CD4-positive, alpha-beta T cell (primary cell): Measurements from ENCODE around the gene GMPPB. TPM values are rescaled to one million over a fixed set of nuclear protein-coding genes. Genes with fewer than 3 reads are reported as not detected.

Experiments
- ATAC-seq: fragments of 200-7000 bp; cut with Tn5 transposase; one replicate; pipeline ENCODE4 v1.10.0; 2022; ENCODE audit warnings: mild to moderate bottlenecking; ENCODE audit not compliant: poor library complexity
- CTCF ChIA-PET: fragments of 350-600 bp; sonication (Branson Sonifier 250); formaldehyde crosslinking; loops from one replicate; lab custom pipeline; 2021; ENCODE audit warnings: antibody characterized with exemption, inconsistent platforms; lab: Charles Lee
- POLR2A ChIA-PET: fragments of 350-600 bp; sonication (Branson Sonifier 250); formaldehyde crosslinking; loops from one replicate; lab custom pipeline; 2021; ENCODE audit warnings: antibody characterized with exemption, inconsistent platforms; lab: Charles Lee
- DNase-seq, 14 experiments: peaks; one replicate each; pipeline ENCODE4 v3.0.0-alpha.2; 2013 to 2020; ENCODE audit warnings: mixed read lengths in 2 of 14
- H3K27ac ChIP-seq, 2 donors: one replicate each; pipeline versions ENCODE4 v1.5.1 to v1.7.0; 2013; ENCODE audit warnings: low read length in 2 of 2, low read depth in 1 of 2, mild to moderate bottlenecking in 1 of 2
- H3K27me3 ChIP-seq, 2 experiments: 1 replicate in 1 of 2; 2 replicates in 1 of 2; pipeline versions ENCODE4 v1.6.1 to v1.7.0; 2013; ENCODE audit warnings: low read length in 2 of 2, control low read depth in 1 of 2, mild to moderate bottlenecking in 1 of 2, moderate library complexity in 1 of 2; ENCODE audit not compliant: insufficient read depth in 2 of 2, control insufficient read depth in 1 of 2
- H3K36me3 ChIP-seq: one replicate; pipeline ENCODE4 v1.6.1; 2013; ENCODE audit warnings: low read length, control low read depth; ENCODE audit not compliant: insufficient read depth
- H3K4me1 ChIP-seq: one replicate; pipeline ENCODE4 v1.6.1; 2013; ENCODE audit warnings: low read length, control low read depth; ENCODE audit not compliant: insufficient read depth
- H3K4me3 ChIP-seq: one replicate; pipeline ENCODE4 v1.5.1; 2013; ENCODE audit warnings: mild to moderate bottlenecking, low read length, moderate library complexity
- H3K9me3 ChIP-seq, 2 experiments: 1 replicate in 1 of 2; 2 replicates in 1 of 2; pipeline versions ENCODE4 v1.6.1 to v1.7.0; 2013; ENCODE audit warnings: low read length in 2 of 2, mild to moderate bottlenecking in 2 of 2, control low read depth in 1 of 2, moderate library complexity in 1 of 2; ENCODE audit not compliant: control insufficient read depth in 1 of 2, insufficient read depth in 1 of 2
- H3K27ac Mint-ChIP-seq: one replicate; pipeline ENCODE4 v1.8.0; 2020; ENCODE audit warnings: mixed read lengths
- H3K27me3 Mint-ChIP-seq: one replicate; pipeline ENCODE4 v1.8.0; 2021; ENCODE audit warnings: mixed read lengths
- H3K36me3 Mint-ChIP-seq: one replicate; pipeline ENCODE4 v1.8.0; 2021; ENCODE audit warnings: low read depth, mixed read lengths
- H3K4me1 Mint-ChIP-seq: one replicate; pipeline ENCODE4 v1.8.0; 2021; ENCODE audit warnings: low read depth, mixed read lengths
- H3K4me3 Mint-ChIP-seq: one replicate; pipeline ENCODE4 v1.8.0; 2020; ENCODE audit warnings: mild to moderate bottlenecking, mixed read lengths
- H3K9me3 Mint-ChIP-seq: one replicate; pipeline ENCODE4 v1.8.0; 2020; ENCODE audit warnings: mixed read lengths
- intact Hi-C, 2 experiments: fragments of 100-400 bp; cut with DNase I in 1 of 2; cut with micrococcal nuclease in 1 of 2; formaldehyde crosslinking; loops; one replicate each; pipeline versions ENCODE4 v1.15.1 to v1.9.0; 2023 to 2025; cut with DNase I, micrococcal nuclease
- total RNA-seq, 174 experiments: library from RNA in 2 of 174; stranded (reverse) in 2 of 174; gene quantifications; one replicate each; pipeline ENCODE4 v1.2.3 and lab custom pipeline; 2021 to 2026
- TF ChIP-seq, protein P1 (sequence below): fragments of 200-600 bp; IDR thresholded peaks from one replicate; pipeline ENCODE4 v1.8.0; 2022; ENCODE audit warnings: antibody characterized with exemption, mild to moderate bottlenecking

GMPPB gene
- total RNA-seq, 2 experiments from 2014 or later = 39.0 to 41.4 TPM

DNA sequence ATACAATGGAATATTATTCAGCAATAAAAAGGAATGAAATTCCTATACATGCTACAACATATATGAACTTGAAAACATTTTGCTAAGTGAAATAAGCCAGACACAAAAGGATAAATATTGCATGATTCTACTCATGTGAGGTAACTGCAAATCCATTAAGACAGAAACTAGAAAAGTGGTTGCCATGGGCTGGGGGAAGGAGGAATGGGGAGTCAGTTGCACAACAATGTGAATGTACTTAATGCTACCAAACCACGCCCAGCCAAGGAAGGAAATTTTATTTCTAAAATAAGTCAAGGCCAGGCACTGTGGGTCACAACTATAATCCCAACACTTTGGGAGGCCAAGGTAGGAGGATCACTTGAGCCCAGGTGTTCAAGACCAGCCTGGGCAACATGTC lies 9.8 kb upstream of the GMPPB start:
- Histone ChIP-seq H3K4me1 (no peaks in the 10 kb centered on the region), H3K9me3 (no peaks in the 10 kb centered on the region), H3K27ac (no peak overlapping the region), H3K4me3 (no peak overlapping the region), H3K36me3 (peaks cover 70% of the 10 kb centered on the region), H3K27me3 (no peaks in the 10 kb centered on the region)
- DNase-seq = no peak
- ChIA-PET CTCF (no interaction called here), POLR2A (no interaction called here)
- Mint-ChIP-seq H3K4me1 (peaks cover 4% of the 10 kb centered on the region), H3K4me3 (no peak overlapping the region), H3K27me3 (no peaks in the 10 kb centered on the region), H3K27ac (no peak overlapping the region), H3K36me3 (peaks cover 71% of the 10 kb centered on the region), H3K9me3 (no peaks in the 10 kb centered on the region)
- ATAC-seq = no peak
- TF ChIP-seq, protein P1, sequence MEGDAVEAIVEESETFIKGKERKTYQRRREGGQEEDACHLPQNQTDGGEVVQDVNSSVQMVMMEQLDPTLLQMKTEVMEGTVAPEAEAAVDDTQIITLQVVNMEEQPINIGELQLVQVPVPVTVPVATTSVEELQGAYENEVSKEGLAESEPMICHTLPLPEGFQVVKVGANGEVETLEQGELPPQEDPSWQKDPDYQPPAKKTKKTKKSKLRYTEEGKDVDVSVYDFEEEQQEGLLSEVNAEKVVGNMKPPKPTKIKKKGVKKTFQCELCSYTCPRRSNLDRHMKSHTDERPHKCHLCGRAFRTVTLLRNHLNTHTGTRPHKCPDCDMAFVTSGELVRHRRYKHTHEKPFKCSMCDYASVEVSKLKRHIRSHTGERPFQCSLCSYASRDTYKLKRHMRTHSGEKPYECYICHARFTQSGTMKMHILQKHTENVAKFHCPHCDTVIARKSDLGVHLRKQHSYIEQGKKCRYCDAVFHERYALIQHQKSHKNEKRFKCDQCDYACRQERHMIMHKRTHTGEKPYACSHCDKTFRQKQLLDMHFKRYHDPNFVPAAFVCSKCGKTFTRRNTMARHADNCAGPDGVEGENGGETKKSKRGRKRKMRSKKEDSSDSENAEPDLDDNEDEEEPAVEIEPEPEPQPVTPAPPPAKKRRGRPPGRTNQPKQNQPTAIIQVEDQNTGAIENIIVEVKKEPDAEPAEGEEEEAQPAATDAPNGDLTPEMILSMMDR = no peak
- intact Hi-C loops = no loop called here

DNA sequence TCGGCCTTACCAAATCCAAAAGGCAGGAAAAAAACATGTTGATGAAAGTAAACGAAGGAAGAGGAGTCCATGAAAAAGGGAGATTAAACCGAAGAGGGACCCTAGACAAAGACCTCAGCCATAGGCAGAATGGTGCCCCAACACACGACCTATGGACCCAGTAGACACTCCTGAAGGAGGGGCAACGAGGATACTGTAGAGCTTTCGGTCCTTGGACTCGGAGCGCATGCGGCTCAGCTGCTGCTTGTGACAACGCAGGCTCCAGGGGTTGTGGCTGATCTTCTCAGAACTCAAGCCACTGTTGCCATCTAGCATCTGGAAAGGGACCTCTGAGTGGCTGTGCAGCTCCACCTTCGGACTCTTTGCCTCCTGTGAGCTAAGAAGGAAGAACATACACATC lies 8.8 kb upstream of the GMPPB start:
- intact Hi-C loops = no loop called here
- Histone ChIP-seq H3K27ac (no peak overlapping the region), H3K4me3 (no peak overlapping the region), H3K36me3 (peaks cover 67% of the 10 kb centered on the region), H3K27me3 (no peaks in the 10 kb centered on the region), H3K4me1 (no peaks in the 10 kb centered on the region), H3K9me3 (no peaks in the 10 kb centered on the region)
- no peak for ATAC-seq
- no peaks in the 10 kb centered on the region for H3K27me3 Mint-ChIP-seq
- ChIA-PET CTCF (interaction anchor here (0.5 kb wide), 1 partner anchor 12 kb away, joined by 3 read pairs; no protein-coding TSS in a partner anchor), POLR2A (no interaction called here)
- TF ChIP-seq, protein P1 = no peak
- H3K36me3 Mint-ChIP-seq = peaks cover 71% of the 10 kb centered on the region
- H3K27ac Mint-ChIP-seq = no peak overlapping the region
- no peak for DNase-seq
- no peaks in the 10 kb centered on the region for H3K9me3 Mint-ChIP-seq
- no peaks in the 10 kb centered on the region for H3K4me1 Mint-ChIP-seq
- no peak overlapping the region for H3K4me3 Mint-ChIP-seq

DNA sequence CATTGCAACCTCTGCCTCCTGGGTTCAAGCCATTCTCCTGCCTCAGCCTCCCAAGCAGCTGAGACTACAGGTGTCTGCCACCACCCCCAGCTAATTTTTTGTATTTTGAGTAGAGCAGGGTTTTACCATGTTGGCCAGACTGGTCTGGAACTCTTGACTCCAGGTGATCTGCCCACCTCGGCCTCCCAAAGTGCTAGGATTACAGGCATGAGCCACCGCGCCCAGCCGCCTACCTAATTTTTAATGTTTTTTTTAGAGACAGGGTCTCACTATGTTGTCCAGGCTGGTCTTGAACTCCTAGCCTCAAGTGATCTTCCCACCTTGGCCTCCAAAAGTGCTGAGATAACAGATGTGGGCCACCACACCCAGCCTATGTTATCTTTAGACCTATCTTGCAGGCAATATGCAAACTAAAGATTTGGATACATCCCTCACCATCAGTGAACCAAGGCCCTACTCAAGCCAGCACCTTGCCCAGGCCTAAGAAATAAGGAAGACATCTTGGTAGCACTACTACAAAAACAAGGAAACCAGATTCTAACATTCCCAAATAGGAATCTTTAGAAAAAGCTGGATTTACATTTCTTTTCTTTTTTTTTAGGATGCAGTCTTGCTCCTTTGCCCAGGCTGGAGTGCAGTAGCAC lies 6.3 kb upstream of the GMPPB start:
- H3K27ac Mint-ChIP-seq = no peak overlapping the region
- intact Hi-C loops = no loop called here

More for the DNA sequence above, 6.3 kb upstream of the GMPPB start:
- Histone ChIP-seq H3K4me3 (no peak overlapping the region), H3K36me3 (peaks cover 57% of the 10 kb centered on the region), H3K27me3 (no peaks in the 10 kb centered on the region), H3K4me1 (peaks cover under 1% of the 10 kb centered on the region), H3K9me3 (no peaks in the 10 kb centered on the region), H3K27ac (no peak overlapping the region)
- no peak for DNase-seq
- ChIA-PET POLR2A (no interaction called here), CTCF (no interaction called here)
- H3K4me1 Mint-ChIP-seq = no peaks in the 10 kb centered on the region
- ATAC-seq = no peak
- H3K9me3 Mint-ChIP-seq = no peaks in the 10 kb centered on the region
- H3K36me3 Mint-ChIP-seq = peaks cover 58% of the 10 kb centered on the region
- TF ChIP-seq, protein P1 = no peak
- no peak overlapping the region for H3K4me3 Mint-ChIP-seq
- H3K27me3 Mint-ChIP-seq = no peaks in the 10 kb centered on the region
